GM21619 (cell line): Measurements from ENCODE around the gene TBX18.

ENCODE experiments used
- ATAC-seq: cut with Tn5 transposase; IDR thresholded peaks from one replicate; pipeline ENCODE4 v1.9.1; 2021; ENCODE audit not compliant: unreplicated experiment

TBX18 gene

DNA sequence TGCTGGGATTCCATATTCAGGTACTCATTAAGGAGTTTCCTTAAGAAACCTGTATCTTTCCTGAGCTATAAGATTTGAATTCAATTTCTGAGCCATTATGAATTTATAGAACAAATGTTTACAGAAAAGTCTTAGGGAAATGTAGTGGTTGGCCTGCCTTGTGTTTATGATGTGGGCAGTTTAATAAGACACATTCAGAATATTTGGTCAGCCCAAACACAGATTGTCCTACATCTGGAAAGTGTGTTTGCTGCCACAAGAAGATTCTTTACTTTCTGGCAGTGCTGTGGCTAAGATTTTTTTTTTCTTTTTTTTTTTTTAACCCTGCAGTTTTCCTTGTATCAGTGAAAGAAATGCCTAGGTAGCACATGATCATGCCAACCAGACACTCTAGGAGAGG, 15.2 kb downstream of the TBX18 start:
- no peak for ATAC-seq

GRCh38 chr6:84748376-84748775, 16.0 kb downstream of the TBX18 start:
- ATAC-seq, result no peak

DNA sequence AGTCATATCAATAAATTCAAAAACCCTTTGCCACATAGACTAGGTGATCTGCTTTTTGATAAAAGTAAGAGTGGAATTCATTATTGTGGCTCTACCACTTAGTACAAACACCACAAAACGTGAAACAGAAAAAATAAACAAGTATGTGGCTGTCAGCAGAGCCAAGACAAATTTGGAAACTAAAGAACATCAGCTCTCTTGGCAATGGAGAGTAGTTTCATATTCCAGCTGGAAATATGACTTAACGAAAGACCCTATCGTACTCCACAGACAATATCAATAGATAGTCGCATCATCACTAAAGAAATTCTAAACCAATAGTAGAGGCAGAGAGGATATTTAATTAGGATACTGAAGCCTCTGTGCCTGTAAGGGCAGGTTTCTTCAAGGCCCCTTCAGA, 20.8 kb downstream of the TBX18 start:
- ATAC-seq, result no peak

- no peak for ATAC-seq
These were observed 24.0 kb downstream of the TBX18 start for GRCh38 chr6:84740385-84740784.

DNA sequence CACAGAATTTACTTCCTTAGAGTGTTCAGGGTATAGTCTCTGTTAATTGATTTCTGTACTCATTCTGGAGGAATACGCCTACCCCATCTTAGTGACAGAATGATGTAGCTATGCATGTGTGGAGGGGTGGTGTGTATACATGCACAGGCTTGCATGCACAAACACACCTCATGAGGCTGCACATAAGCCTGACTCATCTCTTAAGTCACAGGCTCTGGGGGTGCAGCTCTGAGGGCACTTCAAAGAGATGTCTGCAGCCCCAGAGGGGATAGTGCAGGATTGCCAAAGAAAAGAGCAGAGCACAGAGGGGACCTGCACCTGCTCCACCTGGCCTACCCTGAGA, 24.6 kb downstream of the TBX18 start:
- no peak for ATAC-seq

GRCh38 chr6:84738996-84739865, 25.2 kb downstream of the TBX18 start:
- ATAC-seq, result no peak

DNA sequence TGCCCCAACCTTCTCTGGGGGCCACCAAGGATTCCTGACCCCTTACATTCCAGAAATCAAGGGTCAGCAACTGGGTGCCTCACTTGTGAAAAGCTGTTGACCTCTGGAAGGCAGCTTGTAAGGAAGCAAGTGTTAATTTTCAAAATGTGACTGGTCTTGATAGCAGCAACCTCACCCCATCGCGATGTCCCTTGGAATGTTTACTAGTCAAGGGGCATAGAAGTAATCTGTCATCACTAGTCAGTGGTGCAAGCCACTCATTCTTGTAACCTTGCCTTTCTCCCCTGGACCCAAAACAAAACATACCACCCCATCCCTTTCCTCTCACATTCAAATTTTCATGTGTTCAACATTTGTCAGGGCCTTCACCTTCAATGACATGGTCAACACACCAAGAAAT, 30.5 kb downstream of the TBX18 start:
- no peak for ATAC-seq

DNA sequence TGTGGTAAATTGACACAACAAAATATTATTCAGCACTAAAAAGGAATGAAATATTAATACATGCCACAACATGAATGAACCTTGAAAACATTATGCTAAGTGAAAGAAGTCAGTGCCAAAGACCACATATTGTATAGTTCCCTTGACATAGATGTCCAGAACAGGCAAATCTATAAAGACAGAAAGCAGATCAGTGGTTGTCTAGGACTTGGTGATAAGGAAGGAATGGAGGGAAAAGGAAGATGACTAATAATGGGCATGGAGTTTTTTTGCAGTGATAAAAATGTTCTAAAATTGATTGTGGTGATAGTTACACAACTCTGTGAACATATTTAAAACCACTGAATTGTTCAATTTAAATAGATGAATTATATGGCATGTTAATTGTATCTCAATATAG, 32.5 kb downstream of the TBX18 start:
- ATAC-seq, result no peak

DNA sequence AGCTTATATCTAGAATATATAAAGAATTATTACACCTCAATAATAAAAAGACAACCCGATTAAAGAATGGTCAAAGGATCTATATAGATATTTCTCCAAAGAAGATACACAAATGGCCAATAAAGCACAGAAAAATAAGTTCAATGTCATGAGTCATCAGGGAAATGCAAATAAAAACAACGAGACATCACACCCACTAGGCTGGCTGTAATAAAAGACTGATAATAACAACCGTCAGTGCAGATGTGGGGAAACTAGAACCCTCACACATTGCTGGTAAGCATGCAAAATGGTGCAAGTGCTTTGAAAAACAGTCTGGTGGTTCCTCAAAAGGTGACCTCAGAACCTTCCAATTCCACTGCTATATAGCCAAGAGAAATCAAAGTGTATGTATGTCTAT, 33.0 kb downstream of the TBX18 start:
- ATAC-seq, result no peak

DNA sequence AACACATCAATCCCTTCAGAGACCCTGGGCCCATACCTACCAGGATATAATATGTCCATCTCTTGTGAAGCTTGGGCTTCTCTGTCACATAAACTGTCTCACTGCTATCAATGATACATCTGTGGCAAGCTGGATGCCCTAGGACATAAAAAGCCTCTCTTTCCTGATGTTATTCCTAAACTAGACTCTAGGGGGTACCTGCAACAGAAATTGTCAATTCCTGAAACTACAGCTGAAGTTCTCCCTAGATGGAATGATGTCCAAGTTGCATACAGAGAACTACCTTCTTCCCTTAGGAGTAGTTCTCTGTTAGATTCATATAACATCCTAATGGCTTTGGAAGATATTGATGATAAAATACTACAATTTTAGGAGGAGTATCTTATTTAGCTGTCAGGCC, 35.8 kb downstream of the TBX18 start:
- no peak for ATAC-seq

GRCh38 chr6:84719152-84719551, 45.2 kb downstream of the TBX18 start:
- ATAC-seq, result no peak

DNA sequence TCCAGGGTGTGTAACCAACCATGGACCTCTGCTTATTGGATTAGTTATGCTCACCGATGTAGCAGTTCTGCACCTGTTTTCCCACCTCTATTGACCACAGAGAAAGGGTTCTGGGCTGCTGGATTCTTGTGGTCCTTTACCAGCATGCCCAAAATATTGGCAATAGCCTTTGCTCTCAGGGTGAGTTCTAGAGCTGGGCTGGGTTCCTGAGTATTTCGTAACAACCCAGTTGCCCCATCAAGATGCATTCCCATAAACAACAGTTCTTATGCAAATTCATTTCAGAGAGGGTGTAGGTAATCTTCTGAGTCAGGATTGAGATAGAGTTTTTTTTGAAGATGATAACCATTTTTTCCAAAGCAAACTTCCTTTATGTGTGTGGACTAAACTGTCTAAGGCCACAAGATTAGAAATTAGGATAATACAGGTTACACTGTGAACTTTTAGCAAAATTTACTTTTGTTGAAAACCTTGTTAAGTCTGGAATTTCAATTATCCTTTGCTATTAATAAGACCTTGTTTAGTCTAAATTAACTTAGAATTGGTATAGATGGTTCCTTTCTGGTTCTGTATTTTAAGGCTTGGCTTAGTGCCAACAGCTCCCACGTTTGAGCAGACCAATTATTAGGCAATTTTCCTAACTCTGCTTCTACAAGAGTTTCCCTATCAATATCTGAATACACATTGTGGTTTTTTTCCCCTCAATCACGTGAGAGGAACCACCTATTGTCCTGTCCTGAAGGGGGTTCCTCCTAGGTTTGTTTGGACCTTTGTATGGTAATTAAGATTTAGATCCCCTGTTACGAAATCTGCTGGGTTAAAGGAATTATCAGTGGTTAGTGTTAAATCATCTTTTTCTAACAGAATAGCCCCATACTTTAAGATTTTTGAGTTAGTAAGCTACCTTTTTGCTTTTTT, 46.1 kb downstream of the TBX18 start:
- no peak for ATAC-seq

DNA sequence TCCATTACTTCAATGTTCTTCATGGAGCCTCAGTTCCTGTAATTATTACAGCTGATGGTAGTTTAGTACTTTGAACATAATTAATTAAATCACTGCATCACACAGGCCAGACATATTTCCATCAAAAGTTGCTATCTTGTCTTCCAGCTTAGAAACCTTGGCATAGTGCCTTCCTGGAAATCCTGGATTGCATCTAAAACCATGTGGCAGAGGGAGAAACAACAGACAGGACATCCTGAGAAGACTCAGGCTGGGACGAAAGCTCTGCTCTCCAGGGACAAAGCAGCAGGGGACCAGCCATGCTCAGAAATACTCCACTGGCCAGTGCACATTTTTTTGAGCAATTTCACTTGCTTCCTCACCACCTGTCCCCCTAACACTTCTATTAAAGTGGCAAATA, 55.3 kb downstream of the TBX18 start:
- no peak for ATAC-seq

- ATAC-seq, result no peak
These were observed 57.2 kb downstream of the TBX18 start for GRCh38 chr6:84707171-84707570.

- ATAC-seq, result no peak
These were observed 68.2 kb downstream of the TBX18 start for GRCh38 chr6:84696166-84696565.

DNA sequence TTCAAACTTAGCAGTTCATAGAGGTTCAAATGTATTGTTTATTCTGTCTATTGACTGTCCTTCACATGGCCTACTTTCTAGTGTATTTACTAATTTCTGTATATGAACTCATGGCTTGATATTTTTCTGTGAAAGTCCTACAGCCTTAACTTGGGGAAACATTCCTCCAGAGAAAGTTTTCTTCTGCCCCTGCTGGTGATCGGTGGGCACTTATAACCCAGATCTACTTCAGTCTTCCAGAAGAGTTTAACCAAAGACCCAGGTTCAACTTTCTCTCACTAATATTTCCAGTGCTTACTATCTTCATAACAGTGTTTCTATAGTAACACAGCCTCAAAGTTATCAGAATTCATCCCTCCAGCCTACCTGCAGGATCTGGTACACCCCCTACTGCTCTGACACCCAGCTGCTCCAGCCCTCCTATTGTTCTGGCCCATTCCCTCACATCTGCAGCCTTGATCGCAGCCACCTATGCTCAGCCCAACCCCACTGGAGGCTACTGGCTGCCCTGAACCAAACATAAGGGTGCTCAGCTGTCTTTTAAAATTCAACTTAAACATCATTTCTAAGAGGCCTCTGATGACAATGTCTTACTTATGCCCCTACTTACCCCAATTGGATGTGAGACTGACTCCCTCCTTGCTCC, 72.3 kb downstream of the TBX18 start:
- no peak for ATAC-seq

- no peak for ATAC-seq
These were observed 76.1 kb downstream of the TBX18 start for GRCh38 chr6:84688141-84688873.

GRCh38 chr6:84687431-84687830, 77.0 kb downstream of the TBX18 start:
- ATAC-seq, result no peak

GRCh38 chr6:84685983-84686584, 78.3 kb downstream of the TBX18 start:
- ATAC-seq, result peak; percentile 65

GRCh38 chr6:84681693-84682326, 82.6 kb downstream of the TBX18 start:
- no peak for ATAC-seq
